Measurements from ENCODE around the gene KIAA1586. TPM values are rescaled to one million over a fixed set of nuclear protein-coding genes. Genes with fewer than 3 reads are reported as not detected.
A peak's percentile ranks its signal among the peaks of the same experiment; 100 is the strongest.
"Not testable (repeated sequence)": the region's sequence is repeated elsewhere in the genome, so short reads cannot be mapped to it uniquely, and the experiment has no call there.

Gene KIAA1586
- total RNA-seq: 19.2 TPM
- polyA plus RNA-seq: 1 to 10 TPM; 7.4 to 9.4 (median 7.5) TPM

- peak within 1 kb of the TSS; percentile 68 for H3K4me3 ChIP-seq (ENCODE audit: low read depth, low read length)
- peaks cover 26 to 38% (median 33%) of the 10 kb centered on the region in 4 donors for H3K4me1 Mint-ChIP-seq
- peaks cover 16% of the 10 kb centered on the region for H3K27me3 Mint-ChIP-seq
- H3K36me3 Mint-ChIP-seq: peaks cover 11% of the 10 kb centered on the region
- peak within 1 kb of the TSS; percentile 90 to 98 (median 96) for H3K27ac Mint-ChIP-seq
- DNase-seq (peak; percentile 71 to 88 (median 74)), ATAC-seq (ENCODE audit: low read depth in 2 of 2) (peak; percentile 85 to 90)
- not testable (repeated sequence) for H3K36me3 ChIP-seq (ENCODE audit: control insufficient read depth, insufficient read depth, low read length); H3K9me3 Mint-ChIP-seq; H3K27me3 ChIP-seq (ENCODE audit: control insufficient read depth, insufficient read depth, low read length); H3K9me3 ChIP-seq (ENCODE audit: control insufficient read depth in 2 of 2, low read length in 2 of 2)
- peak within 1 kb of the TSS; percentile 96 to 100 (median 98) for H3K4me3 Mint-ChIP-seq
- H3K27ac ChIP-seq (ENCODE audit: insufficient read depth, low read length, poor library complexity, severe bottlenecking): peak within 1 kb of the TSS; percentile 23
- peaks cover 10% of the 10 kb centered on the region for H3K4me1 ChIP-seq (ENCODE audit: control insufficient read depth, insufficient read depth, low read length, poor library complexity, severe bottlenecking)
Measured at GRCh38 chr6:57046332-57047256, at the start of gene KIAA1586. TSS of gene KIAA1586 (plus strand) at chr6:57046693. CDS start at chr6:57046756, 63 bp downstream.

- no peak overlapping the region for H3K27ac Mint-ChIP-seq
- no peak overlapping the region for H3K4me3 Mint-ChIP-seq
- H3K4me3 ChIP-seq (ENCODE audit: low read depth, low read length): no peak overlapping the region
- H3K9me3 Mint-ChIP-seq: peaks cover 0 to 7% (median 5%) of the 10 kb centered on the region in 7 donors
- peaks cover 4% of the 10 kb centered on the region for H3K27me3 ChIP-seq (ENCODE audit: control insufficient read depth, insufficient read depth, low read length)
- no peaks in the 10 kb centered on the region for H3K36me3 Mint-ChIP-seq
- H3K4me1 ChIP-seq (ENCODE audit: control insufficient read depth, insufficient read depth, low read length, poor library complexity, severe bottlenecking): no peaks in the 10 kb centered on the region
- DNase-seq (no peak), ATAC-seq (ENCODE audit: low read depth in 2 of 2) (no peak)
- peaks cover 0 to 6% (median 0%) of the 10 kb centered on the region in 4 donors for H3K4me1 Mint-ChIP-seq
- H3K27ac ChIP-seq (ENCODE audit: insufficient read depth, low read length, poor library complexity, severe bottlenecking): no peak overlapping the region
- peaks cover 45% of the 10 kb centered on the region for H3K27me3 Mint-ChIP-seq
- no peaks in the 10 kb centered on the region for H3K36me3 ChIP-seq (ENCODE audit: control insufficient read depth, insufficient read depth, low read length)
- H3K9me3 ChIP-seq (ENCODE audit: control insufficient read depth in 2 of 2, low read length in 2 of 2): no peaks in the 10 kb centered on the region
Measured at GRCh38 chr6:56999049-56999448, 47.4 kb upstream of the KIAA1586 start.

GRCh38 chr6:56999748-57000147 lies 46.7 kb upstream of the KIAA1586 start:
- DNase-seq, H3K4me3 Mint-ChIP-seq, H3K9me3 Mint-ChIP-seq: not testable (repeated sequence)

GRCh38 chr6:57002197-57002596 lies 44.3 kb upstream of the KIAA1586 start:
- no peak for ATAC-seq (ENCODE audit: low read depth in 2 of 2)
- Mint-ChIP-seq H3K4me1 (peaks cover 0 to 6% (median 0%) of the 10 kb centered on the region in 4 donors), H3K27me3 (peaks cover 40% of the 10 kb centered on the region), H3K36me3 (no peaks in the 10 kb centered on the region), H3K9me3 (peaks cover 0 to 7% (median 4%) of the 10 kb centered on the region in 7 donors), H3K27ac (no peak overlapping the region), H3K4me3 (no peak overlapping the region)
- H3K4me1 ChIP-seq (ENCODE audit: control insufficient read depth, insufficient read depth, low read length, poor library complexity, severe bottlenecking): no peaks in the 10 kb centered on the region
- DNase-seq: no peak
- no peak overlapping the region for H3K27ac ChIP-seq (ENCODE audit: insufficient read depth, low read length, poor library complexity, severe bottlenecking)
- no peak overlapping the region for H3K4me3 ChIP-seq (ENCODE audit: low read depth, low read length)
- peaks cover 6% of the 10 kb centered on the region for H3K27me3 ChIP-seq (ENCODE audit: control insufficient read depth, insufficient read depth, low read length)
- no peaks in the 10 kb centered on the region for H3K9me3 ChIP-seq (ENCODE audit: control insufficient read depth in 2 of 2, low read length in 2 of 2)
- no peaks in the 10 kb centered on the region for H3K36me3 ChIP-seq (ENCODE audit: control insufficient read depth, insufficient read depth, low read length)

More at GRCh38 chr6:56999748-57000147, 46.7 kb upstream of the KIAA1586 start:
- not testable (repeated sequence) for H3K36me3 Mint-ChIP-seq; H3K27ac Mint-ChIP-seq; H3K27ac ChIP-seq (ENCODE audit: insufficient read depth, low read length, poor library complexity, severe bottlenecking); H3K36me3 ChIP-seq (ENCODE audit: control insufficient read depth, insufficient read depth, low read length); H3K27me3 ChIP-seq (ENCODE audit: control insufficient read depth, insufficient read depth, low read length); ATAC-seq (ENCODE audit: low read depth in 2 of 2); H3K4me3 ChIP-seq (ENCODE audit: low read depth, low read length); H3K9me3 ChIP-seq (ENCODE audit: control insufficient read depth in 2 of 2, low read length in 2 of 2); H3K4me1 ChIP-seq (ENCODE audit: control insufficient read depth, insufficient read depth, low read length, poor library complexity, severe bottlenecking); H3K4me1 Mint-ChIP-seq
- H3K27me3 Mint-ChIP-seq: peaks cover 45% of the 10 kb centered on the region

GRCh38 chr6:57004292-57004691 lies 42.2 kb upstream of the KIAA1586 start:
- Mint-ChIP-seq H3K9me3 (peaks cover 0 to 2% (median 0%) of the 10 kb centered on the region in 7 donors), H3K27ac (no peak overlapping the region), H3K4me1 (peaks cover 0 to 6% (median 0%) of the 10 kb centered on the region in 4 donors), H3K36me3 (no peaks in the 10 kb centered on the region), H3K4me3 (no peak overlapping the region), H3K27me3 (peaks cover 39% of the 10 kb centered on the region)
- no peak for DNase-seq
- Histone ChIP-seq H3K36me3 (ENCODE audit: control insufficient read depth, insufficient read depth, low read length) (no peaks in the 10 kb centered on the region), H3K27me3 (ENCODE audit: control insufficient read depth, insufficient read depth, low read length) (peaks cover 6% of the 10 kb centered on the region), H3K9me3 (ENCODE audit: control insufficient read depth in 2 of 2, low read length in 2 of 2) (no peaks in the 10 kb centered on the region), H3K4me3 (ENCODE audit: low read depth, low read length) (no peak overlapping the region), H3K27ac (ENCODE audit: insufficient read depth, low read length, poor library complexity, severe bottlenecking) (no peak overlapping the region), H3K4me1 (ENCODE audit: control insufficient read depth, insufficient read depth, low read length, poor library complexity, severe bottlenecking) (no peaks in the 10 kb centered on the region)
- ATAC-seq (ENCODE audit: low read depth in 2 of 2): no peak

DNA sequence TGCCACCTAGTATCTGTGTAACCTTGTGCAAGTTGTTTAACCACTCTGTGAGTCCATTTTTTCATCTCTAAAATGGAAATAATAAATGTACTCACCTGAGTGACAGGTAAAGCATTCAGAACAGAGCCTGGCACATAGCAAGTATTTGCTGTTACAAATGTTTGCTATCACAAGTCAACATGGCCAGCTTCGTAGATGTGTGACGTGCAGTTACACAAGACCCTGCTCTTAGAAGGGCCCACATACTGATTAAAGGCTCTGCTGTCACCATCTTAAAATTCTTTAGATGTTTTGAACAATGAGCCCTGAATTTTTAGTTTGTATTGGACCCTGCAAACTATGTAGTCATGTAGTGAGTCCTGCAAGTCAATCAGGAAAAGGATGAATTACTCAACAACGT lies 40.4 kb upstream of the KIAA1586 start:
- H3K4me3 Mint-ChIP-seq: no peak overlapping the region
- peaks cover 0 to 2% (median 0%) of the 10 kb centered on the region in 7 donors for H3K9me3 Mint-ChIP-seq
- H3K27me3 ChIP-seq (ENCODE audit: control insufficient read depth, insufficient read depth, low read length): peaks cover 6% of the 10 kb centered on the region
- no peaks in the 10 kb centered on the region for H3K36me3 Mint-ChIP-seq
- H3K27ac Mint-ChIP-seq: no peak overlapping the region
- no peaks in the 10 kb centered on the region for H3K4me1 ChIP-seq (ENCODE audit: control insufficient read depth, insufficient read depth, low read length, poor library complexity, severe bottlenecking)
- DNase-seq (no peak), ATAC-seq (ENCODE audit: low read depth in 2 of 2) (no peak)
- no peaks in the 10 kb centered on the region for H3K36me3 ChIP-seq (ENCODE audit: control insufficient read depth, insufficient read depth, low read length)
- H3K9me3 ChIP-seq (ENCODE audit: control insufficient read depth in 2 of 2, low read length in 2 of 2): no peaks in the 10 kb centered on the region
- H3K27me3 Mint-ChIP-seq: peaks cover 47% of the 10 kb centered on the region
- H3K4me1 Mint-ChIP-seq: peaks cover 0 to 6% (median 0%) of the 10 kb centered on the region in 4 donors
- H3K27ac ChIP-seq (ENCODE audit: insufficient read depth, low read length, poor library complexity, severe bottlenecking): no peak overlapping the region
- H3K4me3 ChIP-seq (ENCODE audit: low read depth, low read length): no peak overlapping the region

- not testable (repeated sequence) for H3K4me1 Mint-ChIP-seq, H3K36me3 Mint-ChIP-seq
Measured at GRCh38 chr6:57008069-57008468, 38.4 kb upstream of the KIAA1586 start.

More at GRCh38 chr6:57008069-57008468, 38.4 kb upstream of the KIAA1586 start:
- not testable (repeated sequence) for H3K9me3 Mint-ChIP-seq; H3K4me3 Mint-ChIP-seq; H3K27ac Mint-ChIP-seq; DNase-seq; H3K9me3 ChIP-seq (ENCODE audit: control insufficient read depth in 2 of 2, low read length in 2 of 2); H3K4me3 ChIP-seq (ENCODE audit: low read depth, low read length); H3K4me1 ChIP-seq (ENCODE audit: control insufficient read depth, insufficient read depth, low read length, poor library complexity, severe bottlenecking); ATAC-seq (ENCODE audit: low read depth in 2 of 2); H3K27me3 ChIP-seq (ENCODE audit: control insufficient read depth, insufficient read depth, low read length); H3K27ac ChIP-seq (ENCODE audit: insufficient read depth, low read length, poor library complexity, severe bottlenecking); H3K36me3 ChIP-seq (ENCODE audit: control insufficient read depth, insufficient read depth, low read length)
- peaks cover 37% of the 10 kb centered on the region for H3K27me3 Mint-ChIP-seq
